Natural killer cell treated with Interleukin-12 subunit alpha and Interleukin-12 subunit beta and Interleukin-15 and Interleukin-18, amount 100 ng/mL, for 72 hours (primary cell): ENCODE results near the gene POU4F1. TPM values are rescaled to one million over a fixed set of nuclear protein-coding genes. Genes with fewer than 3 reads are reported as not detected.

Experiments
- ATAC-seq, 2 donors: fragments of 150-1000 bp; cut with Tn5 transposase in 1 of 2; sonication (Bioruptor Pico), chemical (Tn5 transposase) in 1 of 2; 2 replicates each; pipeline ENCODE4 v1.10.0; 2021
- DNase-seq: peaks from one replicate; pipeline ENCODE4 v3.0.0; 2022; ENCODE audit warnings: low spot score
- H3K27ac Mint-ChIP-seq, 2 donors: 1 replicate in 1 of 2; 2 replicates in 1 of 2; pipeline ENCODE4 v1.8.0; 2022; ENCODE audit warnings: mixed read lengths in 2 of 2, mild to moderate bottlenecking in 1 of 2, moderate library complexity in 1 of 2
- H3K27me3 Mint-ChIP-seq, 2 donors: 1 replicate in 1 of 2; 2 replicates in 1 of 2; pipeline ENCODE4 v1.8.0; 2022; ENCODE audit warnings: mixed read lengths in 2 of 2
- H3K36me3 Mint-ChIP-seq: one replicate; pipeline ENCODE4 v1.8.0; 2022; ENCODE audit warnings: mixed read lengths
- H3K4me1 Mint-ChIP-seq, 2 donors: 1 replicate in 1 of 2; 2 replicates in 1 of 2; pipeline ENCODE4 v1.8.0; 2022; ENCODE audit warnings: low read depth in 2 of 2, mixed read lengths in 2 of 2, mild to moderate bottlenecking in 1 of 2
- H3K4me3 Mint-ChIP-seq: one replicate; pipeline ENCODE4 v1.8.0; 2022; ENCODE audit warnings: mixed read lengths
- H3K9me3 Mint-ChIP-seq: 2 replicates; pipeline ENCODE4 v1.8.0; 2022; ENCODE audit warnings: mixed read lengths
- total RNA-seq, 2 donors: library from RNA; stranded (reverse); gene quantifications; one replicate each; pipeline ENCODE4 v1.2.3, GENCODE V29; 2022

POU4F1 gene
- total RNA-seq, 2 donors from 2014 or later, result 1.1 to 1.4 TPM

- H3K4me1 Mint-ChIP-seq, result peaks cover 3 to 5% of the 10 kb centered on the region in 2 donors
- H3K4me3 Mint-ChIP-seq, result no peak overlapping the region
- H3K36me3 Mint-ChIP-seq, result peaks cover 12% of the 10 kb centered on the region
- H3K9me3 Mint-ChIP-seq, result peaks cover 7% of the 10 kb centered on the region
- H3K27ac Mint-ChIP-seq, result no peak overlapping the region
- ATAC-seq (no peak), DNase-seq (no peak)
- peaks cover 61 to 83% of the 10 kb centered on the region in 2 donors for H3K27me3 Mint-ChIP-seq
These were observed 10.2 kb downstream of the POU4F1 start for GRCh38 chr13:78593129-78593528.

- Mint-ChIP-seq H3K36me3 (peaks cover 16% of the 10 kb centered on the region), H3K27ac (no peak overlapping the region), H3K9me3 (peaks cover 9% of the 10 kb centered on the region), H3K4me1 (peaks cover 3 to 5% of the 10 kb centered on the region in 2 donors), H3K27me3 (peaks cover 62 to 85% of the 10 kb centered on the region in 2 donors), H3K4me3 (no peak overlapping the region)
- ATAC-seq (no peak), DNase-seq (no peak)
These were observed 10.8 kb downstream of the POU4F1 start for GRCh38 chr13:78592584-78592983.

- H3K36me3 Mint-ChIP-seq, result peaks cover 22% of the 10 kb centered on the region
- H3K4me3 Mint-ChIP-seq, result no peak overlapping the region
- DNase-seq, result no peak
- peaks cover 12% of the 10 kb centered on the region for H3K9me3 Mint-ChIP-seq
- peaks cover 57 to 85% of the 10 kb centered on the region in 2 donors for H3K27me3 Mint-ChIP-seq
- peaks cover 0 to 4% of the 10 kb centered on the region in 2 donors for H3K4me1 Mint-ChIP-seq
- no peak overlapping the region for H3K27ac Mint-ChIP-seq
- no peak for ATAC-seq
These were observed 14.1 kb downstream of the POU4F1 start for GRCh38 chr13:78589206-78589605.

GRCh38 chr13:78587395-78587794 is 16.0 kb downstream of the POU4F1 start:
- Mint-ChIP-seq H3K36me3 (peaks cover 22% of the 10 kb centered on the region), H3K27ac (no peak overlapping the region), H3K4me1 (peaks cover 0 to 4% of the 10 kb centered on the region in 2 donors), H3K9me3 (peaks cover 12% of the 10 kb centered on the region), H3K27me3 (peaks cover 42 to 66% of the 10 kb centered on the region in 2 donors), H3K4me3 (no peak overlapping the region)
- ATAC-seq (no peak), DNase-seq (no peak)

- no peak for ATAC-seq
- Mint-ChIP-seq H3K9me3 (peaks cover 12% of the 10 kb centered on the region), H3K27ac (no peak overlapping the region), H3K4me1 (peaks cover 0 to 4% of the 10 kb centered on the region in 2 donors), H3K36me3 (peaks cover 22% of the 10 kb centered on the region), H3K4me3 (no peak overlapping the region), H3K27me3 (peaks cover 39 to 63% of the 10 kb centered on the region in 2 donors)
- no peak for DNase-seq
These were observed 16.6 kb downstream of the POU4F1 start for GRCh38 chr13:78586706-78587105.

- no peak overlapping the region for H3K4me3 Mint-ChIP-seq
- H3K9me3 Mint-ChIP-seq, result no peaks in the 10 kb centered on the region
- DNase-seq, result no peak
- ATAC-seq, result no peak
- no peaks in the 10 kb centered on the region for H3K4me1 Mint-ChIP-seq
- H3K36me3 Mint-ChIP-seq, result no peaks in the 10 kb centered on the region
- H3K27me3 Mint-ChIP-seq, result peaks cover 12 to 26% of the 10 kb centered on the region in 2 donors
- no peak overlapping the region for H3K27ac Mint-ChIP-seq
These were observed 27.1 kb downstream of the POU4F1 start for GRCh38 chr13:78576261-78576660.

GRCh38 chr13:78572459-78572858 is 30.9 kb downstream of the POU4F1 start:
- no peaks in the 10 kb centered on the region for H3K36me3 Mint-ChIP-seq
- no peak for ATAC-seq
- H3K27ac Mint-ChIP-seq, result no peak overlapping the region

GRCh38 chr13:78569029-78569428 is 34.3 kb downstream of the POU4F1 start:
- DNase-seq, result no peak
- no peak overlapping the region for H3K4me3 Mint-ChIP-seq
- no peaks in the 10 kb centered on the region for H3K9me3 Mint-ChIP-seq
- no peak overlapping the region for H3K27ac Mint-ChIP-seq
- no peaks in the 10 kb centered on the region for H3K27me3 Mint-ChIP-seq
- ATAC-seq, result no peak
- no peaks in the 10 kb centered on the region for H3K4me1 Mint-ChIP-seq
- H3K36me3 Mint-ChIP-seq, result no peaks in the 10 kb centered on the region

More at GRCh38 chr13:78572459-78572858, 30.9 kb downstream of the POU4F1 start:
- DNase-seq, result no peak
- H3K9me3 Mint-ChIP-seq, result no peaks in the 10 kb centered on the region
- H3K27me3 Mint-ChIP-seq, result no peaks in the 10 kb centered on the region
- H3K4me1 Mint-ChIP-seq, result no peaks in the 10 kb centered on the region
- H3K4me3 Mint-ChIP-seq, result no peak overlapping the region

- DNase-seq (no peak), ATAC-seq (no peak)
- H3K36me3 Mint-ChIP-seq, result no peaks in the 10 kb centered on the region
- no peaks in the 10 kb centered on the region for H3K4me1 Mint-ChIP-seq
- no peak overlapping the region for H3K27ac Mint-ChIP-seq
- H3K9me3 Mint-ChIP-seq, result no peaks in the 10 kb centered on the region
- H3K4me3 Mint-ChIP-seq, result no peak overlapping the region
- H3K27me3 Mint-ChIP-seq, result peaks cover 0 to 11% of the 10 kb centered on the region in 2 donors
These were observed 36.7 kb downstream of the POU4F1 start for GRCh38 chr13:78566631-78567030.

GRCh38 chr13:78562237-78562889 is 41.0 kb downstream of the POU4F1 start:
- DNase-seq, result no peak
- no peaks in the 10 kb centered on the region for H3K4me1 Mint-ChIP-seq
- H3K27me3 Mint-ChIP-seq, result peaks cover 0 to 24% of the 10 kb centered on the region in 2 donors
- H3K4me3 Mint-ChIP-seq, result no peak overlapping the region
- H3K36me3 Mint-ChIP-seq, result no peaks in the 10 kb centered on the region
- H3K9me3 Mint-ChIP-seq, result no peaks in the 10 kb centered on the region
- no peak for ATAC-seq
- no peak overlapping the region for H3K27ac Mint-ChIP-seq

Other genes starting within 250 kb of the POU4F1 start
- 10 to 100 TPM; 16.9 to 19.6 TPM for gene OBI1, start 55.6 kb upstream of the POU4F1 start, total RNA-seq